PC-3 (cell line): ENCODE results near the gene PHYKPL.

ENCODE experiments used
- EZH2 ChIP-seq: fragments of 300-600 bp; sonication (generic); IDR thresholded peaks from one replicate; pipeline ENCODE4 v1.6.1; 2017; ENCODE audit warnings: antibody characterized with exemption, mild to moderate bottlenecking, low read length; ENCODE audit not compliant: unreplicated experiment
- TF ChIP-seq, protein P1 (sequence below): fragments of 300-600 bp; sonication (generic); conservative IDR thresholded peaks from 2 replicates; pipeline ENCODE4 v1.5.1; 2017; ENCODE audit warnings: antibody characterized with exemption, low read depth, mild to moderate bottlenecking, low read length

DNA sequence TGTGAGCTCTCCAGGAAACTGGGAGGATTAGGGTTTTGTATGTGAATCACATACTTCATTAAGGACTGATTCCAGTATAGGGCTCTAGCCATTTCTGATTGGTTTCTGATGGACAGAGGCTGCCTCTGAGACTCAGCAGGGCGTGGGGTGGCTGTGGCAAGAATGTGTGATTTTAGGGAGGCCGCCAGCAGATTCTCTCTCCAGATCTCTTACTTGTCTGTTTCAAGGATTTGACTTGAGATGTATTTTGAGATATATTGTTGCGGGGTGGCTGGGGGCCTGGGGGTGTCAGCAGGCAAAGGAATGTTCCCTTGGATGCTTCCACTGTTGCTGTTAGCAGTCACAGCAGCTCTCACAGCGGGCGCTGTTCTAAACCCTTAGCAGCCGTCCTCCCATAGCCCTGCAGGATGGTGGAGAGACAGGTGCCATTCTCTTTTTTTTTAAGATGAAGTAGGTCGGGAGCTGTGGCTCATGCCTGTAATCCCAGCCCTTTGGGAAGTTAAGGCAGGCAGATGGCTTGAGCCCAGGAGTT is 36.3 kb downstream of the PHYKPL start:
- TF ChIP-seq, protein P1, sequence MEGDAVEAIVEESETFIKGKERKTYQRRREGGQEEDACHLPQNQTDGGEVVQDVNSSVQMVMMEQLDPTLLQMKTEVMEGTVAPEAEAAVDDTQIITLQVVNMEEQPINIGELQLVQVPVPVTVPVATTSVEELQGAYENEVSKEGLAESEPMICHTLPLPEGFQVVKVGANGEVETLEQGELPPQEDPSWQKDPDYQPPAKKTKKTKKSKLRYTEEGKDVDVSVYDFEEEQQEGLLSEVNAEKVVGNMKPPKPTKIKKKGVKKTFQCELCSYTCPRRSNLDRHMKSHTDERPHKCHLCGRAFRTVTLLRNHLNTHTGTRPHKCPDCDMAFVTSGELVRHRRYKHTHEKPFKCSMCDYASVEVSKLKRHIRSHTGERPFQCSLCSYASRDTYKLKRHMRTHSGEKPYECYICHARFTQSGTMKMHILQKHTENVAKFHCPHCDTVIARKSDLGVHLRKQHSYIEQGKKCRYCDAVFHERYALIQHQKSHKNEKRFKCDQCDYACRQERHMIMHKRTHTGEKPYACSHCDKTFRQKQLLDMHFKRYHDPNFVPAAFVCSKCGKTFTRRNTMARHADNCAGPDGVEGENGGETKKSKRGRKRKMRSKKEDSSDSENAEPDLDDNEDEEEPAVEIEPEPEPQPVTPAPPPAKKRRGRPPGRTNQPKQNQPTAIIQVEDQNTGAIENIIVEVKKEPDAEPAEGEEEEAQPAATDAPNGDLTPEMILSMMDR: no peak
- TF ChIP-seq EZH2: no peak
